Ovary (tissue), 9 donors: Measurements from ENCODE around the gene CYP46A1. TPM values are rescaled to one million over a fixed set of nuclear protein-coding genes. Genes with fewer than 3 reads are reported as not detected.

Source experiments
- polyA plus RNA-seq, 2 donors: library from polyadenylated mRNA; stranded (reverse); fragments of 200-250 nt in 1 of 2; fragments of 350-450 nt in 1 of 2; fragmentation: Illumina TruSeq in 1 of 2; extraction: RNeasy Lipid Tissue Mini Kit (QIAGEN cat#74804) in 1 of 2; gene quantifications; one replicate each; pipeline ENCODE4 v1.2.3, GENCODE V29; 2013 to 2014
- total RNA-seq, 7 donors: library from RNA; depleted of rRNA in 2 of 7; stranded (reverse); fragments of >200 nt in 2 of 7; fragmentation: NEBNext Ultra II Directional in 3 of 7; extraction: Animal tissue kit (Norgen Biotek cat#: 25700) in 3 of 7; gene quantifications; one replicate each; pipeline versions ENCODE4 v1.1.0 to v1.2.4, GENCODE V29; 2016 to 2023
- donor health status: DM: no; HTN: no; CAD: no; lungs with moderate emphysema.
- donor health status: DM: no; HTN: no; CAD: no.
- donor health status: Bipolar disorder and iron deficiency.
- donor health status: DM: yes; HTN: yes; CAD: no.
- donor health status: DM: no; HTN: no; CAD: no.
- donor health status: DM: yes; HTN: yes; CAD: no.

CYP46A1 gene
- total and polyA plus RNA-seq, 9 donors = 0.48 to 4.9 (median 1.7) TPM

Other genes with a start within 250 kb of the CYP46A1 start
- 100 to 1,000 TPM in 2 of 7 donors, 10 to 100 TPM in 5; 68.6 to 133 (median 87.4) TPM for gene SETD3, start 203.4 kb upstream of the CYP46A1 start, total RNA-seq
- 10 to 100 TPM; 27.9 to 52.9 TPM for gene SETD3, start 203.4 kb upstream of the CYP46A1 start, polyA plus RNA-seq
- 10 to 100 TPM; 22.9 to 50.6 (median 46.8) TPM for gene CCNK, start 202.9 kb upstream of the CYP46A1 start, total RNA-seq
- gene CCNK, start 202.9 kb upstream of the CYP46A1 start, polyA plus RNA-seq = 10 to 100 TPM; 17.3 to 60.0 TPM
- gene CCDC85C, start 80.1 kb upstream of the CYP46A1 start, total RNA-seq = 10 to 100 TPM in 5 of 7 donors, 1 to 10 TPM in 2; 2.1 to 28.4 (median 13.2) TPM
- 1 to 10 TPM; 3.2 to 6.7 TPM for gene CCDC85C, start 80.1 kb upstream of the CYP46A1 start, polyA plus RNA-seq
- gene HHIPL1, start 39.2 kb upstream of the CYP46A1 start, total RNA-seq = 1 to 10 TPM in 6 of 7 donors, under 1 TPM in 1; 0.48 to 3.8 (median 2.4) TPM
- gene HHIPL1, start 39.2 kb upstream of the CYP46A1 start, polyA plus RNA-seq = 1 to 10 TPM in 1 of 2 donors, under 1 TPM in 1; 0.82 to 1.2 TPM
- gene EML1, start 109.1 kb downstream of the CYP46A1 start, total RNA-seq = 10 to 100 TPM in 3 of 7 donors, 1 to 10 TPM in 4; 4.4 to 22.3 (median 9.8) TPM
- 10 to 100 TPM in 1 of 2 donors, 1 to 10 TPM in 1; 4.4 to 19.5 TPM for gene EML1, start 109.1 kb downstream of the CYP46A1 start, polyA plus RNA-seq